NCI-H226 (cell line): Measurements from ENCODE around the gene CD93.
A peak's percentile ranks its signal among the peaks of the same experiment; 100 is the strongest.

Experiments
- DNase-seq: peaks from one replicate; pipeline ENCODE4 v3.0.0-alpha.2; 2015

CD93 gene

GRCh38 chr20:23086056-23086566 lies at the start of gene CD93:
Gene CD93 (minus strand): TSS chr20:23086324. CDS start chr20:23086192, 132 bp downstream.
- no peak for DNase-seq

- DNase-seq: no peak
These were observed 47.5 kb upstream of the CD93 start for GRCh38 chr20:23133560-23133998.

- no peak for DNase-seq
These were observed 46.9 kb upstream of the CD93 start for GRCh38 chr20:23132930-23133559.

GRCh38 chr20:23132293-23132929 lies 46.3 kb upstream of the CD93 start:
- DNase-seq: no peak

- no peak for DNase-seq
These were observed 45.6 kb upstream of the CD93 start for GRCh38 chr20:23131766-23132165.

- DNase-seq: no peak
These were observed 44.6 kb upstream of the CD93 start for GRCh38 chr20:23130622-23131140.

- no peak for DNase-seq
These were observed 43.9 kb upstream of the CD93 start for GRCh38 chr20:23129891-23130621.

- peak; percentile 48 for DNase-seq
These were observed 43.1 kb upstream of the CD93 start for GRCh38 chr20:23129266-23129665.

- no peak for DNase-seq
These were observed 42.5 kb upstream of the CD93 start for GRCh38 chr20:23128461-23129125.

- DNase-seq: no peak
These were observed 41.6 kb upstream of the CD93 start for GRCh38 chr20:23127506-23128279.

- no peak for DNase-seq
These were observed 40.3 kb upstream of the CD93 start for GRCh38 chr20:23126281-23127061.

GRCh38 chr20:23125625-23126191 lies 39.6 kb upstream of the CD93 start:
- DNase-seq: no peak

GRCh38 chr20:23125159-23125558 lies 39.0 kb upstream of the CD93 start:
- no peak for DNase-seq

GRCh38 chr20:23123886-23124285 lies 37.8 kb upstream of the CD93 start:
- DNase-seq: no peak

GRCh38 chr20:23122796-23123655 lies 36.9 kb upstream of the CD93 start:
- DNase-seq: no peak

- no peak for DNase-seq
These were observed 36.2 kb upstream of the CD93 start for GRCh38 chr20:23122321-23122720.

- DNase-seq: no peak
These were observed 35.7 kb upstream of the CD93 start for GRCh38 chr20:23121751-23122320.

- no peak for DNase-seq
These were observed 35.0 kb upstream of the CD93 start for GRCh38 chr20:23120936-23121750.

- DNase-seq: no peak
These were observed 34.1 kb upstream of the CD93 start for GRCh38 chr20:23120261-23120660.
